CD8-positive, alpha-beta memory T cell (primary cell): ENCODE data around the gene DCP1A. TPM values are rescaled to one million over a fixed set of nuclear protein-coding genes. Genes with fewer than 3 reads are reported as not detected.
"Not testable (repeated sequence)": the region's sequence is repeated elsewhere in the genome, so short reads cannot be mapped to it uniquely, and the experiment has no call there.

Source experiments
- CTCF ChIA-PET: fragments of 350-600 bp; sonication (Branson Sonifier 250); formaldehyde crosslinking; loops from one replicate; lab custom pipeline; 2021; ENCODE audit warnings: antibody characterized with exemption; lab: Charles Lee
- POLR2A ChIA-PET: fragments of 350-600 bp; sonication (Branson Sonifier 250); formaldehyde crosslinking; loops from one replicate; lab custom pipeline; 2021; ENCODE audit warnings: antibody characterized with exemption; lab: Charles Lee
- DNase-seq, 5 donors: peaks; one replicate each; pipeline versions ENCODE4 v3.0.0 to v3.0.0-alpha.2; 2020 to 2022; ENCODE audit warnings: mixed read lengths in 1 of 5
- H3K27ac ChIP-seq: one replicate; pipeline ENCODE4 v1.7.0; 2013; ENCODE audit warnings: low read depth, mild to moderate bottlenecking, low read length, moderate library complexity
- H3K27me3 ChIP-seq: 2 replicates; pipeline ENCODE4 v1.7.0; 2013; ENCODE audit warnings: low read length, mild to moderate bottlenecking; ENCODE audit not compliant: insufficient read depth, poor library complexity, severe bottlenecking
- H3K36me3 ChIP-seq: 2 replicates; pipeline ENCODE4 v1.7.0; 2013; ENCODE audit warnings: mild to moderate bottlenecking, low read length, moderate library complexity; ENCODE audit not compliant: insufficient read depth
- H3K4me1 ChIP-seq: 2 replicates; pipeline ENCODE4 v1.7.0; 2013; ENCODE audit warnings: mild to moderate bottlenecking, low read length, moderate library complexity; ENCODE audit not compliant: insufficient read depth
- H3K4me3 ChIP-seq: 2 replicates; pipeline ENCODE4 v1.7.0; 2013; ENCODE audit warnings: mild to moderate bottlenecking, low read length
- H3K9me3 ChIP-seq: 2 replicates; pipeline ENCODE4 v1.7.0; 2013; ENCODE audit warnings: mild to moderate bottlenecking, low read length
- H3K27ac Mint-ChIP-seq, 8 donors: one replicate each; pipeline ENCODE4 v1.8.0; 2020 to 2021; ENCODE audit warnings: mixed read lengths in 8 of 8, mild to moderate bottlenecking in 6 of 8, inconsistent platforms in 3 of 8, moderate library complexity in 3 of 8
- H3K27me3 Mint-ChIP-seq, 2 donors: one replicate each; pipeline ENCODE4 v1.8.0; 2020 to 2021; ENCODE audit warnings: mixed read lengths in 2 of 2, mild to moderate bottlenecking in 1 of 2, moderate library complexity in 1 of 2
- H3K36me3 Mint-ChIP-seq, 3 donors: one replicate each; pipeline ENCODE4 v1.8.0; 2020 to 2021; ENCODE audit warnings: mixed read lengths in 3 of 3, inconsistent platforms in 1 of 3, mild to moderate bottlenecking in 1 of 3
- H3K4me1 Mint-ChIP-seq, 3 donors: one replicate each; pipeline ENCODE4 v1.8.0; 2020 to 2021; ENCODE audit warnings: mixed read lengths in 3 of 3, inconsistent platforms in 1 of 3, mild to moderate bottlenecking in 1 of 3
- H3K4me3 Mint-ChIP-seq, 7 donors: one replicate each; pipeline ENCODE4 v1.8.0; 2020 to 2021; ENCODE audit warnings: mixed read lengths in 7 of 7, mild to moderate bottlenecking in 6 of 7, moderate library complexity in 4 of 7, inconsistent platforms in 2 of 7
- H3K9me3 Mint-ChIP-seq, 5 donors: one replicate each; pipeline ENCODE4 v1.8.0; 2020 to 2022; ENCODE audit warnings: mixed read lengths in 5 of 5, mild to moderate bottlenecking in 3 of 5, moderate library complexity in 2 of 5, inconsistent platforms in 1 of 5
- polyA plus RNA-seq: library from polyadenylated mRNA; unstranded; fragments of 300-500 nt; fragmentation: Illumina TruSeq; gene quantifications from one replicate; pipeline ENCODE4 v1.2.3, GENCODE V29; 2021
- total RNA-seq, 2 experiments: library from RNA; stranded (reverse); gene quantifications; one replicate each; pipeline ENCODE4 v1.2.3, GENCODE V29; 2021

DCP1A gene
- total and polyA plus RNA-seq, 3 experiments from 2014 or later: 40.1 to 82.4 (median 40.2) TPM

GRCh38 chr3:53375019-53375418 lies 27.7 kb upstream of the DCP1A start:
- no peaks in the 10 kb centered on the region for H3K27me3 ChIP-seq
- no peak overlapping the region for H3K4me3 ChIP-seq
- Mint-ChIP-seq H3K4me3 (no peak overlapping the region), H3K27me3 (peaks cover 26 to 58% of the 10 kb centered on the region in 2 donors), H3K36me3 (peaks cover 0 to 4% (median 1%) of the 10 kb centered on the region in 3 donors), H3K4me1 (no peaks in the 10 kb centered on the region), H3K27ac (no peak overlapping the region), H3K9me3 (peaks cover 0 to 2% (median 0%) of the 10 kb centered on the region in 5 donors)
- CTCF ChIA-PET: interaction anchor here (0.7 kb wide), 1 partner anchor 168 kb away, joined by 3 read pairs; no protein-coding TSS in a partner anchor
- H3K4me1 ChIP-seq: no peaks in the 10 kb centered on the region
- H3K27ac ChIP-seq: no peak overlapping the region
- peak in 3 of 5 donors; percentile 8 to 21 (median 13) for DNase-seq
- no peaks in the 10 kb centered on the region for H3K36me3 ChIP-seq
- H3K9me3 ChIP-seq: no peaks in the 10 kb centered on the region
- POLR2A ChIA-PET: no interaction called here

GRCh38 chr3:53370719-53371118 lies 23.4 kb upstream of the DCP1A start:
- H3K9me3 ChIP-seq, H3K36me3 ChIP-seq, POLR2A ChIA-PET, H3K27ac ChIP-seq, CTCF ChIA-PET, H3K27me3 ChIP-seq, H3K27ac Mint-ChIP-seq, H3K9me3 Mint-ChIP-seq, H3K4me1 ChIP-seq, DNase-seq, H3K4me1 Mint-ChIP-seq, H3K36me3 Mint-ChIP-seq, H3K4me3 Mint-ChIP-seq, H3K4me3 ChIP-seq: not testable (repeated sequence)
- H3K27me3 Mint-ChIP-seq: peaks cover 17 to 31% of the 10 kb centered on the region in 2 donors

GRCh38 chr3:53361852-53362251 lies 14.5 kb upstream of the DCP1A start:
- ChIA-PET CTCF (no interaction called here), POLR2A (no interaction called here)
- Histone ChIP-seq H3K36me3 (no peaks in the 10 kb centered on the region), H3K4me3 (no peak overlapping the region), H3K27ac (no peak overlapping the region), H3K4me1 (no peaks in the 10 kb centered on the region), H3K27me3 (no peaks in the 10 kb centered on the region), H3K9me3 (no peaks in the 10 kb centered on the region)
- Mint-ChIP-seq H3K4me3 (no peak overlapping the region), H3K9me3 (no peaks in the 10 kb centered on the region), H3K27me3 (peaks cover 0 to 6% of the 10 kb centered on the region in 2 donors), H3K4me1 (no peaks in the 10 kb centered on the region), H3K27ac (no peak overlapping the region), H3K36me3 (no peaks in the 10 kb centered on the region)
- no peak for DNase-seq

GRCh38 chr3:53357458-53357857 lies 10.1 kb upstream of the DCP1A start:
- CTCF ChIA-PET: interaction anchor here (1.5 kb wide), 1 partner anchor 10 kb away, joined by 5 read pairs; the partner anchor contains the start of gene DCP1A
- no peaks in the 10 kb centered on the region for H3K27me3 ChIP-seq
- H3K9me3 ChIP-seq: no peaks in the 10 kb centered on the region
- no peaks in the 10 kb centered on the region for H3K4me1 ChIP-seq
- H3K27ac ChIP-seq: no peak overlapping the region
- Mint-ChIP-seq H3K36me3 (no peaks in the 10 kb centered on the region), H3K4me1 (no peaks in the 10 kb centered on the region), H3K27ac (no peak overlapping the region), H3K9me3 (no peaks in the 10 kb centered on the region), H3K27me3 (peaks cover 0 to 5% of the 10 kb centered on the region in 2 donors), H3K4me3 (no peak overlapping the region)
- no peak overlapping the region for H3K4me3 ChIP-seq
- no peaks in the 10 kb centered on the region for H3K36me3 ChIP-seq
- POLR2A ChIA-PET: no interaction called here
- DNase-seq: no peak

GRCh38 chr3:53354945-53355498 lies 7.7 kb upstream of the DCP1A start:
- Histone ChIP-seq H3K4me1 (no peaks in the 10 kb centered on the region), H3K36me3 (no peaks in the 10 kb centered on the region), H3K27ac (no peak overlapping the region), H3K27me3 (no peaks in the 10 kb centered on the region), H3K4me3 (no peak overlapping the region), H3K9me3 (no peaks in the 10 kb centered on the region)
- ChIA-PET POLR2A (no interaction called here), CTCF (no interaction called here)
- peaks cover 0 to 2% of the 10 kb centered on the region in 2 donors for H3K27me3 Mint-ChIP-seq
- H3K27ac Mint-ChIP-seq: no peak overlapping the region
- H3K4me1 Mint-ChIP-seq: no peaks in the 10 kb centered on the region
- H3K36me3 Mint-ChIP-seq: no peaks in the 10 kb centered on the region
- no peaks in the 10 kb centered on the region for H3K9me3 Mint-ChIP-seq
- DNase-seq: no peak
- H3K4me3 Mint-ChIP-seq: no peak overlapping the region

GRCh38 chr3:53353202-53353601 lies 5.9 kb upstream of the DCP1A start:
- Mint-ChIP-seq H3K27ac (no peak overlapping the region), H3K4me1 (no peaks in the 10 kb centered on the region), H3K36me3 (no peaks in the 10 kb centered on the region), H3K4me3 (no peak overlapping the region), H3K27me3 (peaks cover 0 to 2% of the 10 kb centered on the region in 2 donors), H3K9me3 (no peaks in the 10 kb centered on the region)
- ChIA-PET POLR2A (no interaction called here), CTCF (no interaction called here)
- no peaks in the 10 kb centered on the region for H3K9me3 ChIP-seq
- H3K36me3 ChIP-seq: no peaks in the 10 kb centered on the region
- no peaks in the 10 kb centered on the region for H3K4me1 ChIP-seq
- DNase-seq: no peak
- no peak overlapping the region for H3K27ac ChIP-seq
- no peak overlapping the region for H3K4me3 ChIP-seq
- no peaks in the 10 kb centered on the region for H3K27me3 ChIP-seq

- peak overlapping the region in 2 of 8 donors; percentile 42 to 90 for H3K27ac Mint-ChIP-seq
- peaks cover 19 to 24% (median 20%) of the 10 kb centered on the region in 3 donors for H3K4me1 Mint-ChIP-seq
- H3K9me3 Mint-ChIP-seq: no peaks in the 10 kb centered on the region
- Histone ChIP-seq H3K4me1 (peaks cover 14% of the 10 kb centered on the region), H3K4me3 (no peak overlapping the region), H3K9me3 (no peaks in the 10 kb centered on the region), H3K27ac (no peak overlapping the region), H3K27me3 (no peaks in the 10 kb centered on the region), H3K36me3 (no peaks in the 10 kb centered on the region)
- ChIA-PET CTCF (interaction anchor here (0.7 to 1.3 kb wide), 2 partner anchors 13 to 60 kb away, joined by 3 read pairs; no protein-coding TSS in a partner anchor), POLR2A (no interaction called here)
- H3K27me3 Mint-ChIP-seq: peaks cover 0 to 2% of the 10 kb centered on the region in 2 donors
- H3K4me3 Mint-ChIP-seq: peak overlapping the region in 1 of 7 donors; percentile 82
- DNase-seq: no peak
- peaks cover 0 to 12% (median 0%) of the 10 kb centered on the region in 3 donors for H3K36me3 Mint-ChIP-seq
Measured at GRCh38 chr3:53350652-53351051, 3.3 kb upstream of the DCP1A start.

GRCh38 chr3:53348118-53348517 lies 775 bp upstream of the DCP1A start:
- ChIA-PET CTCF (interaction anchor here (1.2 kb wide), 1 partner anchor 9 kb away, joined by 5 read pairs; no protein-coding TSS in a partner anchor), POLR2A (interaction anchor here (0.9 to 1.6 kb wide), 2 partner anchors 188 to 543 kb away, joined by 3 to 6 read pairs; no protein-coding TSS in a partner anchor)
- DNase-seq, H3K9me3 ChIP-seq, H3K36me3 ChIP-seq, H3K27me3 ChIP-seq, H3K9me3 Mint-ChIP-seq, H3K27me3 Mint-ChIP-seq: not testable (repeated sequence)
- Histone ChIP-seq H3K27ac (peak overlapping the region; percentile 87), H3K4me1 (peaks cover 29% of the 10 kb centered on the region), H3K4me3 (peak overlapping the region; percentile 79)
- Mint-ChIP-seq H3K36me3 (peaks cover 0 to 24% (median 0%) of the 10 kb centered on the region in 3 donors), H3K27ac (peak overlapping the region; percentile 97 to 100 (median 99)), H3K4me3 (peak overlapping the region; percentile 99 to 100 (median 99)), H3K4me1 (peaks cover 36 to 47% (median 43%) of the 10 kb centered on the region in 3 donors)
